K562 (cell line): ENCODE data around the gene PRICKLE3. TPM values are rescaled to one million over a fixed set of nuclear protein-coding genes. Genes with fewer than 3 reads are reported as not detected.
A peak's percentile ranks its signal among the peaks of the same experiment; 100 is the strongest.

ENCODE experiments used
- CREB3L1 ChIP-seq: fragments of 450-650 bp; IDR thresholded peaks from 2 replicates; pipeline ENCODE4 v1.6.1; 2014; ENCODE audit warnings: low read depth, mild to moderate bottlenecking, moderate library complexity, borderline replicate concordance
- FOSL1 ChIP-seq: fragments of 200-800 bp; sonication (Bioruptor generic); conservative IDR thresholded peaks from 2 replicates; pipeline ENCODE4 v1.6.1; 2016; ENCODE audit warnings: missing genetic modification characterization, missing compliant biosample characterization
- HNRNPLL ChIP-seq: fragments of 200-400 bp; formaldehyde crosslinking; IDR thresholded peaks from 2 replicates; pipeline ENCODE4 v1.6.1; 2017; ENCODE audit warnings: low read length, low read depth, mild to moderate bottlenecking; ENCODE audit not compliant: poor library complexity, severe bottlenecking
- PBX2 ChIP-seq, 2 experiments: IDR thresholded peaks in 1 of 2; conservative IDR thresholded peaks in 1 of 2; 2 replicates each; pipeline ENCODE4 v1.6.1; 2016; ENCODE audit warnings: low read depth in 2 of 2, mild to moderate bottlenecking in 1 of 2, missing compliant biosample characterization in 1 of 2, missing genetic modification characterization in 1 of 2, moderate library complexity in 1 of 2
- POLR2G ChIP-seq: fragments of 200-400 bp; formaldehyde crosslinking; IDR thresholded peaks from 2 replicates; pipeline ENCODE4 v1.6.1; 2017; ENCODE audit warnings: low read depth, mild to moderate bottlenecking, antibody characterized with exemption, low read length, moderate library complexity
- RAD21 ChIP-seq, 2 experiments: fragments of 250-450 bp in 1 of 2; fragments of 450-650 bp in 1 of 2; sonication (Bioruptor Pico) in 1 of 2; formaldehyde crosslinking in 1 of 2; IDR thresholded peaks in 1 of 2; conservative IDR thresholded peaks in 1 of 2; 2 replicates each; pipeline versions ENCODE4 v1.4.0 to v1.8.0; 2020 to 2022; ENCODE audit warnings: mild to moderate bottlenecking in 2 of 2, moderate library complexity in 1 of 2
- TOE1 ChIP-seq, 2 experiments: fragments of 450-650 bp in 1 of 2; sonication (generic) in 1 of 2; formaldehyde crosslinking in 1 of 2; IDR thresholded peaks; 2 replicates each; pipeline versions ENCODE4 v1.7.1 to v1.8.0; 2016 to 2022; ENCODE audit warnings: borderline replicate concordance in 2 of 2, mild to moderate bottlenecking in 2 of 2, antibody characterized with exemption in 1 of 2, inconsistent platforms in 1 of 2, low read depth in 1 of 2, missing genetic modification reagents in 1 of 2, moderate library complexity in 1 of 2
- ZBTB12 ChIP-seq: fragments of 250-450 bp; sonication (Bioruptor Pico); IDR thresholded peaks from 2 replicates; pipeline ENCODE4 v1.4.0; 2020
- ZNF140 ChIP-seq: fragments of 250-450 bp; sonication (Bioruptor Pico); IDR thresholded peaks from 2 replicates; pipeline ENCODE4 v1.8.0; 2021; ENCODE audit warnings: moderate library complexity, mild to moderate bottlenecking, inconsistent platforms
- ZNF551 ChIP-seq: fragments of 250-450 bp; sonication (Bioruptor Pico); IDR thresholded peaks from 2 replicates; pipeline ENCODE4 v1.5.0; 2021; ENCODE audit warnings: mild to moderate bottlenecking, moderate library complexity
- ZNF592 ChIP-seq: fragments of 450-650 bp; IDR thresholded peaks from 2 replicates; pipeline ENCODE4 v1.6.1; 2017; ENCODE audit warnings: antibody characterized with exemption, mild to moderate bottlenecking
- polyA plus RNA-seq, 8 experiments: library from polyadenylated mRNA; depleted of rRNA in 4 of 8; stranded (reverse) in 5 of 8; unstranded in 3 of 8; fragments of >200 nt; fragmentation: Nextera tagmentation in 2 of 8; fragmentation: Illumina TruSeq in 1 of 8; extraction: Ambion mirVana in 2 of 8; extraction: Trizol in 1 of 8; gene quantifications; 2 replicates each; pipeline versions ENCODE4 v1.2.1 to v1.2.3, GENCODE V29; 2011 to 2014; ENCODE audit warnings: inconsistent platforms in 1 of 8, missing spikeins in 1 of 8
- total RNA-seq, 7 experiments: library from RNA; depleted of rRNA in 6 of 7; stranded (reverse); fragments of >200 nt in 6 of 7; fragmentation: Illumina TruSeq in 2 of 7; extraction: Trizol in 2 of 7; gene quantifications; 2 replicates each; pipeline versions ENCODE4 v1.2.1 to v1.2.3, GENCODE V29; 2011 to 2021; ENCODE audit warnings: low replicate concordance in 1 of 7

The PRICKLE3 gene
- total and polyA plus RNA-seq, 9 of the 15 experiments (the other 6 are each of a cell fraction or from before 2014, with no cell fraction given) = 1.1 to 44.3 (median 14.0) TPM

DNA sequence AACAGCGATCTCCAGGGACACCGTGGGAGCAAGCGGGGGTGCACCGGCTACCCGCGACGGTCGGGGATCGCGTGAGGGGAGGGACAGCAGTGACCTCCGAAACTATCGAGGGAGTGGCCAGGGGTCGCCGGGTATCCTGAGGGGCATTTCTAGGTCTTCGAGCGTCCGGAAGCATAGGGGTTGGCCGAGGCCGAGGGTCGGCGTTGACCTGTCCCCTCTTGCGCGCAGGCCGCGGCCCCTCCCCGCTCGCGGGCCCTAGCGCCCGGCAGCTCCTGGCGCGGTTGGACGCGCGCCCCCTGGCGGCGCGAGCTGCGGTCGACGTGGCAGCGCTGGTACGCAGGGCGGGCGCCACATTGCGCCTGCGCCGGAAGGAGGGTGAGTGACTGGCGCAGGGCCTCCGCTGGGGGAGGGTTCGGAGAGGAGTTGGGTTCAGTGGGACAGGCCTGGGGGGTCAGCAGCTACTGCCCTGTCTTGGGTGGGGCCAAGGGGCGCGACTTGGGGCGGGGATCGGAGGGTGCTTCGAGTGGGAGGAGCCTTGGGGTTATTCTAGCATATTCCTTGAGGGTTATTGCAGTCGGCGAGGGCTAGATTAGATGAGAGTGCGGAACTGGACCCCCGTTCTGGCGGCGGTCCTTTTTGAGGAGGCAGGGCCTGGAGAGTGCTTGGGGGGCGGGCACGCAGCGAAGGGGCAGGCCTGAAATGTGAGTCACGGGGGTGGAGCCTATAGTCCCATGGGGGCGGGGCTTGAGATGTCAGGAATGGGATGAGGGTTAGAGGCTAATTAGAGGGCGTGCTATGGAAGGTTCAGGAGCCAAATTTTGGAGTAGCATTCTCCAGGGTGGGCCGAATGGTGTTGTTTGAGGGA lies 22.4 kb downstream of the PRICKLE3 start (continued):
- TF ChIP-seq POLR2G (peak; percentile 69), ZNF551 (CRISPR knock-in tag) (no peak), PBX2 (CRISPR knock-in tag; IDR thresholded peaks at IDR 0.05; ENCODE audit: low read depth) (peak; percentile 57), PBX2 (tag; conservative IDR thresholded peaks at IDR 0.05; ENCODE audit: low read depth) (no peak), ZBTB12 (no peak), FOSL1 (tag) (peak; percentile 61), HNRNPLL (peak; percentile 78), ZNF592 (peak; percentile 60; the same call in 1 of the 2 replicates), ZNF140 (no peak), CREB3L1 (peak; percentile 97), TOE1 (IDR thresholded peaks at IDR 0.05; ENCODE audit: borderline replicate concordance) (peak; percentile 86), TOE1 (CRISPR knock-in tag; IDR thresholded peaks at IDR 0.05; ENCODE audit: borderline replicate concordance, low read depth) (no peak), RAD21 (CRISPR knock-in tag; conservative IDR thresholded peaks at IDR 0.05 in 1 of 2, IDR thresholded peaks at IDR 0.05 in 1 of 2) (peak; percentile 47 to 53; a peak in 3 of 4 replicates)
